ENCODE results near the gene FLYWCH1.
"Not testable (repeated sequence)": the region's sequence is repeated elsewhere in the genome, so short reads cannot be mapped to it uniquely, and the experiment has no call there.

FLYWCH1 gene

GRCh38 chr16:2926650-2926999 is 14.9 kb downstream of the FLYWCH1 start:
- no peak overlapping the region for H3K4me3 ChIP-seq (ENCODE audit: low read depth, low read length)
- TF ChIP-seq MAX (IDR thresholded peaks at IDR 0.05; ENCODE audit: low read depth, low read length) (no peak), MYC (IDR thresholded peaks at IDR 0.05; ENCODE audit: low read depth, low read length) (no peak), CTCF (IDR thresholded peaks at IDR 0.05; ENCODE audit: low read depth, low read length) (no peak), POLR2A (IDR thresholded peaks at IDR 0.05; ENCODE audit: extremely low read depth, insufficient read length) (no peak)

GRCh38 chr16:2927010-2927646 is 15.4 kb downstream of the FLYWCH1 start:
- DNase-seq (ENCODE audit: low read depth) = peak; percentile 87
- no peak overlapping the region for H3K4me3 ChIP-seq (ENCODE audit: low read depth, low read length)
- peak; percentile 56 for TF ChIP-seq MYC (IDR thresholded peaks at IDR 0.05; ENCODE audit: low read depth, low read length)
- TF ChIP-seq POLR2A (IDR thresholded peaks at IDR 0.05; ENCODE audit: extremely low read depth, insufficient read length) = no peak
- peak; percentile 91 for TF ChIP-seq MAX (IDR thresholded peaks at IDR 0.05; ENCODE audit: low read depth, low read length)
- peak; percentile 79 for TF ChIP-seq CTCF (IDR thresholded peaks at IDR 0.05; ENCODE audit: low read depth, low read length)

More at GRCh38 chr16:2926650-2926999, 14.9 kb downstream of the FLYWCH1 start:
- no peak for DNase-seq (ENCODE audit: low read depth)

DNA sequence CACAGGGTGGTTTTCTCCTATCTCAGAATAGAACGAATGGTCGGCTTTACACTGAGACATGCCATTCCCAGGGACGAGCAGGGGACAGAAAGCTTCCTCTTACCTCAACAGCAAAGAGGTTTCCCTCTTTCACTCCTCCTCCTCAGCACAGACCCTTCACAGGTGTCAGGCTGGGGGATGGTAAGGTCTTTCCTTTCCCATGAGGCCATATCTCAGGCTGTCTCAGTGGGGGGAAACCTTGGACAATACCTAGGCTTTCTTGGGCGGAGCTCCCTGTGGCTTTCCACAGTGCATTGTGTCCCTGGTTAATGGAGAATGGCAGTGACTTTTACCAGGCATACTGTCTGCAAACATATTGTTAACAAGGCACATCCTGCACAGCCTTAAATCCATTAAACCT is 16.4 kb downstream of the FLYWCH1 start:
- DNase-seq (ENCODE audit: low read depth); H3K4me3 ChIP-seq (ENCODE audit: low read depth, low read length): not testable (repeated sequence)

DNA sequence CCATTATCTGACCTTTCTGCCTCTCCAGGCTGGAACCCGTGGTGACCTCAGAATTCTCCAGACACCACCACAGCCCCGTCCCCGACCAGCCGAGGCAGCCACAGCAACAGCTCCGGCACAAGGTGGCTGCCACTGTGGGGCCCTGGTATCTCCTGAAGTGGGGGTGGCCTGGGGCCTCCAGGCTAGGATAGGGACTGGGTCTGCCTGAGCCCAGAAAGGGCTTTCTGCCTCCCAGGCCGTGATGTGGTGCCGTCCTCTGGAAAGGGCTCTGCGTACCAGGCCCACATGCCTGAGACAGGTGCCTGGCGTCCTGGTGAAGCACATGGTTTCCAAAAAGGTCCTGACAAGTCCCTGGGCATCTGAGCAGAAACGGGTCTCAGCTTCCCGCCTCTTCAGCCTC is 17.1 kb downstream of the FLYWCH1 start:
- TF ChIP-seq CTCF (IDR thresholded peaks at IDR 0.05; ENCODE audit: low read depth, low read length) (no peak), MYC (IDR thresholded peaks at IDR 0.05; ENCODE audit: low read depth, low read length) (no peak), POLR2A (IDR thresholded peaks at IDR 0.05; ENCODE audit: extremely low read depth, insufficient read length) (no peak), MAX (IDR thresholded peaks at IDR 0.05; ENCODE audit: low read depth, low read length) (no peak)

DNA sequence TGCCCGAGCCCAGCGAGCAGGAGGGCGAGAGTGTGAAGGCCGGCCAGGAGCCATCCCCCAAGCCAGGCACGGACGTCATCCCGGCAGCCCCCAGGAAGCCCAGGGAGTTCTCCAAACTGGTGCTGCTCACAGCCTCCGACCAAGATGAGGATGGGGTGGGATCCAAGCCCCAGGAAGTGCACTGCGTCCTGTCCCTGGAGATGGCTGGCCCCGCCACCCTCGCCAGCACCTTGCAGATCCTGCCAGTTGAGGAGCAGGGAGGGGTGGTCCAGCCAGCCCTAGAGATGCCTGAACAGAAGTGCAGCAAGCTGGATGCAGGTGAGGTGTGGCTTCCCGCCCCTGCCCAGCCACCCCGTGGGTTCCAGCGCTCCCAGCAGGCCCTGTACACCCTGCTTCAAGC is 18.0 kb downstream of the FLYWCH1 start:
- DNase-seq (ENCODE audit: low read depth) = no peak
- TF ChIP-seq CTCF (IDR thresholded peaks at IDR 0.05; ENCODE audit: low read depth, low read length) (no peak), MAX (IDR thresholded peaks at IDR 0.05; ENCODE audit: low read depth, low read length) (no peak), MYC (IDR thresholded peaks at IDR 0.05; ENCODE audit: low read depth, low read length) (no peak), POLR2A (IDR thresholded peaks at IDR 0.05; ENCODE audit: extremely low read depth, insufficient read length) (no peak)
- no peak overlapping the region for H3K4me3 ChIP-seq (ENCODE audit: low read depth, low read length)

More for the DNA sequence above, 17.1 kb downstream of the FLYWCH1 start:
- no peak overlapping the region for H3K4me3 ChIP-seq (ENCODE audit: low read depth, low read length)
- no peak for DNase-seq (ENCODE audit: low read depth)

- no peak overlapping the region for H3K4me3 ChIP-seq (ENCODE audit: low read depth, low read length)
- no peak for DNase-seq (ENCODE audit: low read depth)
- TF ChIP-seq POLR2A (IDR thresholded peaks at IDR 0.05; ENCODE audit: extremely low read depth, insufficient read length) = no peak
- no peak for TF ChIP-seq MAX (IDR thresholded peaks at IDR 0.05; ENCODE audit: low read depth, low read length)
- TF ChIP-seq CTCF (IDR thresholded peaks at IDR 0.05; ENCODE audit: low read depth, low read length) = no peak
- no peak for TF ChIP-seq MYC (IDR thresholded peaks at IDR 0.05; ENCODE audit: low read depth, low read length)
Measured at GRCh38 chr16:2930236-2930635, 18.5 kb downstream of the FLYWCH1 start.

GRCh38 chr16:2931231-2931914 is 19.6 kb downstream of the FLYWCH1 start:
- not testable (repeated sequence) for DNase-seq (ENCODE audit: low read depth)

More at GRCh38 chr16:2931231-2931914, 19.6 kb downstream of the FLYWCH1 start:
- not testable (repeated sequence) for H3K4me3 ChIP-seq (ENCODE audit: low read depth, low read length)

All from NB4 (cell line).